Cardiac muscle cell (in vitro differentiated cells and primary cell): ENCODE measurements around the gene GRK5. TPM values are rescaled to one million over a fixed set of nuclear protein-coding genes. Genes with fewer than 3 reads are reported as not detected.
A peak's percentile ranks its signal among the peaks of the same experiment; 100 is the strongest.
"Not testable (repeated sequence)": the region's sequence is repeated elsewhere in the genome, so short reads cannot be mapped to it uniquely, and the experiment has no call there.

Source experiments
- DNase-seq, 2 donors: peaks; one replicate each; pipeline versions ENCODE4 v3.0.0 to v3.0.0-alpha.2; 2010 to 2017; ENCODE audit warnings: low read depth in 1 of 2, low spot score in 1 of 2
- H3K27ac ChIP-seq: fragments of 200-600 bp; sonication (generic); 2 replicates; pipeline ENCODE4 v1.5.1; 2016
- H3K27me3 ChIP-seq: fragments of 200-600 bp; sonication (generic); 2 replicates; pipeline ENCODE4 v1.6.0; 2016; ENCODE audit warnings: control low read depth
- H3K36me3 ChIP-seq: fragments of 200-600 bp; sonication (generic); 2 replicates; pipeline ENCODE4 v1.5.1; 2016; ENCODE audit warnings: control low read depth
- H3K4me1 ChIP-seq: fragments of 200-600 bp; sonication (generic); 2 replicates; pipeline ENCODE4 v1.8.1; 2017; ENCODE audit warnings: low read depth, mild to moderate bottlenecking, mixed run types
- H3K4me3 ChIP-seq: fragments of 200-600 bp; sonication (generic); 2 replicates; pipeline ENCODE4 v1.5.1; 2016; ENCODE audit warnings: mild to moderate bottlenecking
- H3K9me3 ChIP-seq: fragments of 200-600 bp; sonication (generic); 2 replicates; pipeline ENCODE4 v1.5.1; 2017; ENCODE audit warnings: low read depth, mild to moderate bottlenecking, control low read depth
- polyA plus RNA-seq: library from polyadenylated mRNA; unstranded; fragments of >200 nt; fragmentation: Nextera tagmentation; extraction: Ambion mirVana; gene quantifications from 2 replicates; pipeline ENCODE4 v1.2.1, GENCODE V29; 2016
- total RNA-seq: library from RNA; depleted of rRNA; stranded (reverse); fragments of >200 nt; gene quantifications from 2 replicates; pipeline ENCODE4 v1.2.3, GENCODE V29; 2016
- TF ChIP-seq, protein P1 (sequence below): IDR thresholded peaks from 2 replicates; pipeline ENCODE4 v1.5.1; 2012; ENCODE audit warnings: low read depth, mild to moderate bottlenecking, low read length

The GRK5 gene
- total and polyA plus RNA-seq, 2 experiments from 2014 or later = 3.5 to 18.3 TPM

DNA sequence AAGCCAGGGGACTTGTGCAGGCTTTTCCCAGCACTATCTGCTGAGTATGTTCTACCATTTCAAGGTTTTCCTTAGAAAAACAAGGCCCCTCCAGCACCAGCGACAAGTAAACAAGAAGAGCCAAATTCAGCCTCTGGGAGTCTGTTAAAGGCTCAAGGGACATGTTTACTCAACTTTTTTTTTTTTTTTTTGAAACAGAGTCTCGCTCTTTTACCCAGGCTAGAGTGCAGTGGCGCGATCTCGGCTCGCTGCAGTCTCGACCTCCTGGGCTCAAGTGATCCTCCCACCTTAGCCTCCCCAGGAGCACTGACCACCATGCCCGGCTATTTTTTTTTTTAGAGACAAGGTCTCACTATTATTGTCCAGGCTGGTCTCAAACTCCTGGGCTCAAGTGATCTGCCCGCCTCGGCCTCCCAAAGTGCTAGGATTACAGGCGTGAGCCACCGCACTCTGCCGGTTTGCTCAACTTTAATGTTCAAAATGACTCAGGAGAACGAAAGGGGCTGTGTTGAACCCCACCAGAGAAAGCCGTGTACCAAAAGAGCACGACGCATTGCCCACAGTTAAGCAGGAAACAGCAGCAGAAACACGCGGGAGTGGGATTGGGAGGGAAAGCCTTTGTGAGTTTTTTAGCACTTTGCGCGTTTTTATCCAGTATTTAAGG lies 29.5 kb upstream of the GRK5 start:
- Histone ChIP-seq H3K4me3 (peak overlapping the region; percentile 66), H3K4me1 (peaks cover 3% of the 10 kb centered on the region), H3K27me3 (no peaks in the 10 kb centered on the region), H3K36me3 (peaks cover 14% of the 10 kb centered on the region), H3K9me3 (no peaks in the 10 kb centered on the region), H3K27ac (peak overlapping the region; percentile 90)
- TF ChIP-seq, protein P1, sequence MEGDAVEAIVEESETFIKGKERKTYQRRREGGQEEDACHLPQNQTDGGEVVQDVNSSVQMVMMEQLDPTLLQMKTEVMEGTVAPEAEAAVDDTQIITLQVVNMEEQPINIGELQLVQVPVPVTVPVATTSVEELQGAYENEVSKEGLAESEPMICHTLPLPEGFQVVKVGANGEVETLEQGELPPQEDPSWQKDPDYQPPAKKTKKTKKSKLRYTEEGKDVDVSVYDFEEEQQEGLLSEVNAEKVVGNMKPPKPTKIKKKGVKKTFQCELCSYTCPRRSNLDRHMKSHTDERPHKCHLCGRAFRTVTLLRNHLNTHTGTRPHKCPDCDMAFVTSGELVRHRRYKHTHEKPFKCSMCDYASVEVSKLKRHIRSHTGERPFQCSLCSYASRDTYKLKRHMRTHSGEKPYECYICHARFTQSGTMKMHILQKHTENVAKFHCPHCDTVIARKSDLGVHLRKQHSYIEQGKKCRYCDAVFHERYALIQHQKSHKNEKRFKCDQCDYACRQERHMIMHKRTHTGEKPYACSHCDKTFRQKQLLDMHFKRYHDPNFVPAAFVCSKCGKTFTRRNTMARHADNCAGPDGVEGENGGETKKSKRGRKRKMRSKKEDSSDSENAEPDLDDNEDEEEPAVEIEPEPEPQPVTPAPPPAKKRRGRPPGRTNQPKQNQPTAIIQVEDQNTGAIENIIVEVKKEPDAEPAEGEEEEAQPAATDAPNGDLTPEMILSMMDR = no peak
- DNase-seq = no peak

GRCh38 chr10:119178372-119179119 lies 28.8 kb upstream of the GRK5 start, which contains the start of gene PRDX3:
PRDX3 (minus strand) TSS chr10:119178812; CDS start chr10:119178790, 22 bp downstream.
- DNase-seq = peak; percentile 93 to 96
- TF ChIP-seq, protein P1 = peak; percentile 14
- Histone ChIP-seq H3K27ac (peak within 1 kb of the TSS; percentile 90), H3K36me3 (peaks cover 7% of the 10 kb centered on the region), H3K4me1 (peaks cover 3% of the 10 kb centered on the region), H3K9me3 (no peaks in the 10 kb centered on the region), H3K27me3 (no peaks in the 10 kb centered on the region), H3K4me3 (peak within 1 kb of the TSS; percentile 66)

DNA sequence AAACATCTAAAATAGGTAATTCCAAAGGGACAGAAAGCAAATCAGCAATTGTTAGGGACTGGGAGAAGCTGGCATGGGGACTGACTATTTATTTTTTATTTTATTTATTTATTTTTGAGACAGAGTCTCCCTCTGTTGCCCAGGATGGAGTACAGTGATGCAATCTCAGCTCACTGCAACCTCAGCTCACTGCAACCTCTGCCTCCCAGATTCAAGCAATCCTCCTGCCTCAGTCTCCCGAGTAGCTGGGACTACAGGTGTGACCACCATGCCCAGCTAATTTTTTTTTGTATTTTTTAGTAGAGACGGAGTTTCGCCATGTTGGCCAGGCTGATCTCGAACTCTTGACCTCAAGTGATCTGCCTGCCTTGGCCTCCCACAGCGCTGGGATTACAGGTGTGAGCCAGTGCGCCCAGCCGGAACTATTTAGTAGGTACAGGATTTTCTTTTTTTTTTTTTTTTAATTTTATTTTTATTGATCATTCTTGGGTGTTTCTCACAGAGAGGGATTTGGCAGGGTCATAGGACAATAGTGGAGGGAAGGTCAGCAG lies 26.4 kb upstream of the GRK5 start:
- not testable (repeated sequence) for H3K27me3 ChIP-seq, H3K4me1 ChIP-seq, H3K4me3 ChIP-seq, H3K27ac ChIP-seq, H3K9me3 ChIP-seq, H3K36me3 ChIP-seq, DNase-seq

DNA sequence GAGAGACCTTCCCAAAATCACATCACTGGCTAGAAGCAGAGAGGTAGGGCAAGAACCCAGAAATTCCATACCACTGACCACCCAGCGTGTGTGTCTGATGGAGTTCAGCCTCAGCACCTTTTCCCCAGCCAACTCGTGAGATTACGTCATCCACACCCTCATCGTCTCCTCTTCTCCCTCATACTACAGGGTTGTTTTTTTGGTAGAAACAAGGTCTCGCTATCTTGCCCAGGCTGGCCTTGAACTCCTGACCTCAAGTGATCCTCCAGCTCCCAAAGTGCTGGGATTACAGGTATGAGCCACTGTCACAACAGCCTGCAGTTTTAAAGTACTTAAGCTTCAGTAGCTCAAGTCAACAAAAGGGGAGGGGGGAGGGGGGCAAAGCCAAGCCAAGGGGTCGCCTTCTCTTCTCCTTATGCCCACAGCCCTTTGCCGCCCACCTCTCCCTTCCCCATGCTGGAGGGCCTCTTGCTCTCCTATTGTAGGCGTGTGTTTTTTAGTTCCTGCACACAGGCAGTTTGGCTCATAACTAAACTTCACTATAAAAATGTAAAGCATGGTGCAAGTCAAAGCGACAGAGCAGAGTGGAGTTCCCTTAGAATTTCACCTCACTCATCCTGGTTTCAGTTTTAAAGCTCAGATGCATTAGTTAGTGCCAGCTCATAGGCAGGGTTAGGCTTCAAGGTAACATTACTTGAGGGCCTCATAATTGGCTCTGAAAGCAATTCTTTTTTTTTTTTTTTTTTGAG lies 23.5 kb upstream of the GRK5 start:
- Histone ChIP-seq H3K4me1 (peaks cover 4% of the 10 kb centered on the region), H3K4me3 (no peak overlapping the region), H3K27me3 (no peaks in the 10 kb centered on the region), H3K9me3 (no peaks in the 10 kb centered on the region), H3K27ac (no peak overlapping the region), H3K36me3 (no peaks in the 10 kb centered on the region)
- DNase-seq = no peak
- TF ChIP-seq, protein P1 = no peak

DNA sequence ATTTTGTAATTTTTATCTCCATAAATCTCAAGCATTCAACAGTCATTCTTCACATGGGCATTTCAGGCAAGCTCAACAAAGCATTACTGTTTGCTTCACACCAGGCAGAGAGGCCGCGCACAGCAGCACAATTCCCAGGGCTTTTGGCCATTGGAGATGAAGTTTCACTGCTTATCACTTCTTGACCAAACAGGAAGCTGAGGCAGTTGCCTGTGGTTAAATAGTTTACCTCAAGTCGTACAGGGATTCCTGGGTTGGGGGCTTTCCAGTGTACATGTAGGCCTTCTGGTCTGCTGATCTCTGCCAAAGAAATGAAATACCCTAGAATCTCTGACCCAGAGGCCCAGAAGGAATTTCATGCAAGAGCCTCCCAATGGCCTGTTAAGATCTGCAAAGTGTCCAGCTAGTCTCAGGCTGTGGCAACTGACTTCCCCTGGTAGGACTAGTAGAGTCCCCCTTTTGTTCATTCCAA lies 17.5 kb upstream of the GRK5 start:
- no peak overlapping the region for H3K4me3 ChIP-seq
- no peaks in the 10 kb centered on the region for H3K36me3 ChIP-seq
- peak in 1 of 2 donors; percentile 95 for DNase-seq
- H3K4me1 ChIP-seq = peaks cover 9% of the 10 kb centered on the region
- no peaks in the 10 kb centered on the region for H3K27me3 ChIP-seq
- H3K9me3 ChIP-seq = no peaks in the 10 kb centered on the region
- TF ChIP-seq, protein P1 = no peak
- no peak overlapping the region for H3K27ac ChIP-seq
